Placental epithelial cell (primary cell): ENCODE results near the gene CASP7. TPM values are rescaled to one million over a fixed set of nuclear protein-coding genes. Genes with fewer than 3 reads are reported as not detected.

ENCODE experiments used
- total RNA-seq: library from RNA; depleted of rRNA; stranded (reverse); fragments of >200 nt; gene quantifications from 2 replicates; pipeline ENCODE4 v1.2.3, GENCODE V29; 2012

Gene CASP7
- total RNA-seq: 16.4 and 20.0 TPM in 2 replicates

DNA sequence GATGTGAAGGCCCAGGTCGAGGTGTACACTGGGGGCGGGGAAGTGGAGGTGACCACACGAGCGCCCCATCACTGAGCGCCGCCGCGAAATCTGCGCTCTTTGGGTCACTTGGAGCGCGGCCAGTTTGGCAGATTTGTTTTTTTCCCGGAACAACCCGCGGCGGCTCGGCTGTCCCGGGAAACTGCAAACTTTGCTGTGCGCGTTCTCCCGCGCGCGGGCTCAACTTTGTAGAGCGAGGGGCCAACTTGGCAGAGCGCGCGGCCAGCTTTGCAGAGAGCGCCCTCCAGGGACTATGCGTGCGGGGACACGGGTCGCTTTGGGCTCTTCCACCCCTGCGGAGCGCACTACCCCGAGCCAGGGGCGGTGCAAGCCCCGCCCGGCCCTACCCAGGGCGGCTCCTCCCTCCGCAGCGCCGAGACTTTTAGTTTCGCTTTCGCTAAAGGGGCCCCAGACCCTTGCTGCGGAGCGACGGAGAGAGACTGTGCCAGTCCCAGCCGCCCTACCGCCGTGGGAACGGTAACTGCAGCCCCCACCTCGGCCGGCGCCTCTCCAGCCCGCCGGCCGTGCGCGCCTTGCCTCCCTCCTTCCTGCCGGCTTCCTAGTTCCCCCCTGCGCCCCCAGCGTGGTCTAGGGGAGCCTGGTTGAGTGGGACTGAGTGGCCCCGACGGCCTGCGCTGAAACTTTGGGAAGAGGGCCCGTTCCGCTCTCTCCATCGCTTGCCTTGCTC is at the start of gene CASP7:
CASP7 (plus strand) TSS at position 450 of the 727 bp plus-strand sequence. CDS start 17,582 bp downstream, outside the sequence.

GRCh38 chr10:113663908-113664307 is 15.8 kb upstream of the CASP7 start, which contains the start of gene NRAP:
Gene NRAP (minus strand): TSS chr10:113664041. CDS start chr10:113663882, 159 bp downstream.

DNA sequence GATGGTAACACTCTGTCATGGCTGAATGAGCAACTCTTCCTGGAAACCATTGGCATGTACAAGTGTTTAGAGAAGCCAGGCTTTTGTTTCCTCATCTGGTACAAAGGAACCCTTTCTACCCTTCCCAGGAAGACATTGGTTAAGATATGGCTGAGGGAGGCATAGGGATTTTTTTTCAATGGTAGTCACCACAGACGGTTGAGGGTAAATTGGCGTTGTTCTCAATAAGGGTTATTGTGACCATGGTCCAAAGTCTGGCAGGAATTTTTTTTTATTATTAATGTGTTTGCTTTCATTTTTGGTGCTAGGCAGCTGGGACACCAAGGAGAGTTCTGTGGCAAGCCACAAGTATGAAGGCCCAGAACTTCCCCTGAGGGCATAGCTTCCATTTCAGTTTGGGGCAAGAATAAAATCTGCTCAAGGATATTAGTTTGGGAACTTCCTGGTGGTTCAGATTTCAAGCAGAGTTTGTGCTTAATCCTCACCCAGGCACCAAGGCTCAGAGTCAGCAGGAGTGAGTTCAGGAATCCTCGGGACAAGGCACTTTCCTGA is 71.5 kb downstream of the CASP7 start, which contains the start of gene PLEKHS1:
PLEKHS1 (plus strand) TSS at position 502 of the 552 bp plus-strand sequence. CDS start 3,596 bp downstream, outside the sequence.

Other genes starting within 250 kb of the CASP7 start
- gene HABP2, start 126.9 kb upstream of the CASP7 start, total RNA-seq: not detected in 2 replicates
- gene NRAP, start 15.9 kb upstream of the CASP7 start, total RNA-seq: not detected in 2 replicates
- gene PLEKHS1, start 71.8 kb downstream of the CASP7 start, total RNA-seq: not detected in 2 replicates
- gene DCLRE1A, start 174.2 kb downstream of the CASP7 start, total RNA-seq: 3.1 and 3.4 TPM in 2 replicates
- gene NHLRC2, start 174.7 kb downstream of the CASP7 start, total RNA-seq: 8.6 and 11.4 TPM in 2 replicates